ENCODE measurements around the gene MYL3. TPM values are rescaled to one million over a fixed set of nuclear protein-coding genes. Genes with fewer than 3 reads are reported as not detected.

The MYL3 gene
- total and polyA plus RNA-seq, 8 donors = 3.1 to 13.4 (median 11.2) TPM

DNA sequence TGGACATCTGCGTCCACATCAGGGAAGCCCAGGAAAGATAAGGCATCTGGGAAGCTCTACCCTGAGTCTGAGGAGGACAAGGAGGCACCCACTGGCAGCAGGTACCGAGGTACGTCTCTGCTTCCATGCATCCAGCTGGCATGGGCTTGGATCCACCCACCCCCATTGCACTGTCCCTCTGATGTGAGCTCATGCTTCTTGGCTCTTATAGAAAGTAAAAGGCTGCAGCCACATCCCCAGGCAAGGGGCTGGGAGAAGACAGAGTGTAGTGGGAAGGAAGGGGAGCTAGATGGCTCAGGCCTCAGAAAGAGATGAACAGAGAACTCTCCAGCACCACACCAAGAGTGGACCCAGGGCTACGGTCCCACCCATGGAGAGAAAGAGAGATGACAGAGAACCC, 32.5 kb upstream of the MYL3 start:
- Histone ChIP-seq H3K27ac (no peak overlapping the region), H3K9me3 (no peaks in the 10 kb centered on the region), H3K4me1 (peaks cover 5 to 34% of the 10 kb centered on the region in 2 donors), H3K4me3 (no peak overlapping the region), H3K27me3 (peaks cover 10 to 69% of the 10 kb centered on the region in 2 donors), H3K36me3 (no peaks in the 10 kb centered on the region)
- ATAC-seq (no peak), DNase-seq (no peak)
- TF ChIP-seq CTCF (IDR thresholded peaks at IDR 0.05) = no peak
- intact Hi-C loops (cut with DNase I) = no loop called here

GRCh38 chr3:46895204-46895660, 32.0 kb upstream of the MYL3 start:
- Histone ChIP-seq H3K4me3 (no peak overlapping the region), H3K27ac (no peak overlapping the region), H3K9me3 (no peaks in the 10 kb centered on the region), H3K27me3 (peaks cover 10 to 74% of the 10 kb centered on the region in 2 donors), H3K36me3 (no peaks in the 10 kb centered on the region), H3K4me1 (peaks cover 5 to 34% of the 10 kb centered on the region in 2 donors)
- peak in 3 of 4 donors; percentile 44 to 89 (median 58) for DNase-seq
- peak; percentile 74 to 81 for TF ChIP-seq CTCF (IDR thresholded peaks at IDR 0.05)
- peak; percentile 58 for ATAC-seq
- intact Hi-C loops (cut with DNase I) = no loop called here

DNA sequence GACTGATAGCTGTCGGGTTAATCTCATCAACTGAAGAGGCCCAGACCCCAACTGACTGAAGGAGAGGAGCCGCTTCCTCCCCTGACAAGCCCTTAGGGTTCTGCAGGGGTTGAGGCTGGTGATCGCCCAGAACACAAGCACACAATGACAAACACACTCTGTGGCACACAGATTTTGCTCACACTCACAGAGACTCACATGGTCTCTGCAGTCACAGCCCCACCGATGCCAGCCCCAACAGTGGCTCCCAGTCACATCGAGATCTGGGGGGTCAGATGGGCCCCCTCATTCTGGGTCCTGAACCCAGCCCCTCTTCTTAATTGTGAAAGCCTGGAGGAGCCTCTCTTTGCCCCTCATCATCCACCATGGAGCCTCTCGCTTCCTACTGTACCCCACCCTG, 31.0 kb upstream of the MYL3 start:
- ATAC-seq (no peak), DNase-seq (no peak)
- Histone ChIP-seq H3K4me1 (peaks cover 5 to 26% of the 10 kb centered on the region in 2 donors), H3K36me3 (no peaks in the 10 kb centered on the region), H3K4me3 (no peak overlapping the region), H3K27me3 (peaks cover 10 to 72% of the 10 kb centered on the region in 2 donors), H3K27ac (no peak overlapping the region), H3K9me3 (no peaks in the 10 kb centered on the region)
- intact Hi-C loops (cut with DNase I) = no loop called here
- TF ChIP-seq CTCF (IDR thresholded peaks at IDR 0.05) = no peak

- TF ChIP-seq CTCF (IDR thresholded peaks at IDR 0.05) = no peak
- Histone ChIP-seq H3K27me3 (peaks cover 10 to 72% of the 10 kb centered on the region in 2 donors), H3K4me1 (peaks cover 5 to 22% of the 10 kb centered on the region in 2 donors), H3K9me3 (no peaks in the 10 kb centered on the region), H3K36me3 (no peaks in the 10 kb centered on the region), H3K4me3 (no peak overlapping the region), H3K27ac (no peak overlapping the region)
- intact Hi-C loops (cut with DNase I) = no loop called here
- DNase-seq (peak in 1 of 4 donors; percentile 41), ATAC-seq (no peak)
These were observed 30.5 kb upstream of the MYL3 start for GRCh38 chr3:46893763-46894162.

DNA sequence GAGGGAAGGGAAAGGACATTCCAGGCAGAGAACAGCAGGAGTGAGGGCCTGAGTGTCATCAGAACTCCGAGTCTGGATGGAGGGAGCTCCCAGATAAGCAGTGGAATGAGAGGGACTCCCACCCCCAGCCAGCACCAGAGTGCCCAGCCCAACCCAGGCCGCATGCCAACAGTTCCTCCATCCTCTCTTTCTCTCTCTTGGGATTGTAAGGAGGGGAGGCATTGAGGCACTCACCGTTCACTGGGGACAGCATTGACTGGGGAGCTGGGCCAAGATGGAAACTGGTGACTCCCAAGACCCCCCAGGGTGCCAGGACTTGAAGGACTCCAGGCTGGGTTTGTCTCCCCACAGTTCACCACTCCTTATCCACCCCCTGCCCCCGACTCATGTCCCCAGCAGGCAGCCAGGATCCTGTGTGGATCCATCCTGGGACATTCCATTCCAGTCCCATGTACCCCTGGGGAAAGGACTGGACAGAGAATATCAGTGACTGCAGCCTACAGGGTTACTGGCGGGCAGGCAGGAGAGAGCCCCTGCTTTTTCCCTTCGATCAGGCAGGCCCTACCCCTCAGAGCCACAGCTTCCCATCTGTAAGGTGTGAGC, 30.0 kb upstream of the MYL3 start:
- no peak overlapping the region for H3K4me3 ChIP-seq
- peak in 1 of 4 donors; percentile 33 for DNase-seq
- no peak for TF ChIP-seq CTCF (IDR thresholded peaks at IDR 0.05)
- H3K36me3 ChIP-seq = no peaks in the 10 kb centered on the region
- H3K4me1 ChIP-seq = peaks cover 5 to 17% of the 10 kb centered on the region in 2 donors
- intact Hi-C loops (cut with DNase I) = no loop called here
- ATAC-seq = no peak
- no peaks in the 10 kb centered on the region for H3K9me3 ChIP-seq
- H3K27me3 ChIP-seq = peaks cover 6 to 71% of the 10 kb centered on the region in 2 donors
- no peak overlapping the region for H3K27ac ChIP-seq

Data from left lung (tissue), 10 donors.